ENCODE data around the gene FMNL2. TPM values are rescaled to one million over a fixed set of nuclear protein-coding genes. Genes with fewer than 3 reads are reported as not detected.

The FMNL2 gene
- total and polyA plus RNA-seq, 2 experiments from 2014 or later: 16.5 to 45.4 TPM

GRCh38 chr2:152658221-152658620 is 323.2 kb downstream of the FMNL2 start:
- no peaks in the 10 kb centered on the region for H3K4me1 Mint-ChIP-seq
- no peak overlapping the region for H3K4me3 Mint-ChIP-seq
- no peaks in the 10 kb centered on the region for H3K4me1 ChIP-seq (ENCODE audit: insufficient read depth)
- no peak overlapping the region for H3K27ac ChIP-seq (ENCODE audit: low read depth)
- TF ChIP-seq, protein P1, sequence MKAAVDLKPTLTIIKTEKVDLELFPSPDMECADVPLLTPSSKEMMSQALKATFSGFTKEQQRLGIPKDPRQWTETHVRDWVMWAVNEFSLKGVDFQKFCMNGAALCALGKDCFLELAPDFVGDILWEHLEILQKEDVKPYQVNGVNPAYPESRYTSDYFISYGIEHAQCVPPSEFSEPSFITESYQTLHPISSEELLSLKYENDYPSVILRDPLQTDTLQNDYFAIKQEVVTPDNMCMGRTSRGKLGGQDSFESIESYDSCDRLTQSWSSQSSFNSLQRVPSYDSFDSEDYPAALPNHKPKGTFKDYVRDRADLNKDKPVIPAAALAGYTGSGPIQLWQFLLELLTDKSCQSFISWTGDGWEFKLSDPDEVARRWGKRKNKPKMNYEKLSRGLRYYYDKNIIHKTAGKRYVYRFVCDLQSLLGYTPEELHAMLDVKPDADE (IDR thresholded peaks at IDR 0.05): no peak
- TF ChIP-seq, protein P2, sequence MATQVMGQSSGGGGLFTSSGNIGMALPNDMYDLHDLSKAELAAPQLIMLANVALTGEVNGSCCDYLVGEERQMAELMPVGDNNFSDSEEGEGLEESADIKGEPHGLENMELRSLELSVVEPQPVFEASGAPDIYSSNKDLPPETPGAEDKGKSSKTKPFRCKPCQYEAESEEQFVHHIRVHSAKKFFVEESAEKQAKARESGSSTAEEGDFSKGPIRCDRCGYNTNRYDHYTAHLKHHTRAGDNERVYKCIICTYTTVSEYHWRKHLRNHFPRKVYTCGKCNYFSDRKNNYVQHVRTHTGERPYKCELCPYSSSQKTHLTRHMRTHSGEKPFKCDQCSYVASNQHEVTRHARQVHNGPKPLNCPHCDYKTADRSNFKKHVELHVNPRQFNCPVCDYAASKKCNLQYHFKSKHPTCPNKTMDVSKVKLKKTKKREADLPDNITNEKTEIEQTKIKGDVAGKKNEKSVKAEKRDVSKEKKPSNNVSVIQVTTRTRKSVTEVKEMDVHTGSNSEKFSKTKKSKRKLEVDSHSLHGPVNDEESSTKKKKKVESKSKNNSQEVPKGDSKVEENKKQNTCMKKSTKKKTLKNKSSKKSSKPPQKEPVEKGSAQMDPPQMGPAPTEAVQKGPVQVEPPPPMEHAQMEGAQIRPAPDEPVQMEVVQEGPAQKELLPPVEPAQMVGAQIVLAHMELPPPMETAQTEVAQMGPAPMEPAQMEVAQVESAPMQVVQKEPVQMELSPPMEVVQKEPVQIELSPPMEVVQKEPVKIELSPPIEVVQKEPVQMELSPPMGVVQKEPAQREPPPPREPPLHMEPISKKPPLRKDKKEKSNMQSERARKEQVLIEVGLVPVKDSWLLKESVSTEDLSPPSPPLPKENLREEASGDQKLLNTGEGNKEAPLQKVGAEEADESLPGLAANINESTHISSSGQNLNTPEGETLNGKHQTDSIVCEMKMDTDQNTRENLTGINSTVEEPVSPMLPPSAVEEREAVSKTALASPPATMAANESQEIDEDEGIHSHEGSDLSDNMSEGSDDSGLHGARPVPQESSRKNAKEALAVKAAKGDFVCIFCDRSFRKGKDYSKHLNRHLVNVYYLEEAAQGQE (IDR thresholded peaks at IDR 0.05; ENCODE audit: unreplicated experiment): no peak
- TF ChIP-seq ZNF114 (CRISPR knock-in tag; IDR thresholded peaks at IDR 0.05): no peak
- TF ChIP-seq NANOG (IDR thresholded peaks at IDR 0.05; ENCODE audit: borderline replicate concordance): no peak
- no peak for TF ChIP-seq EZH2phosphoT487 (IDR thresholded peaks at IDR 0.05; ENCODE audit: unreplicated experiment)
- no peak for TF ChIP-seq ZNF462 (CRISPR knock-in tag; IDR thresholded peaks at IDR 0.05)
- no peak for TF ChIP-seq EZH2 (IDR thresholded peaks at IDR 0.05; ENCODE audit: low read depth, unreplicated experiment)
- no peak for TF ChIP-seq POLR2AphosphoS5 (IDR thresholded peaks at IDR 0.05; ENCODE audit: low read depth)
- no peak for TF ChIP-seq CREB1 (CRISPR knock-in tag; IDR thresholded peaks at IDR 0.05; ENCODE audit: low read depth)
- TF ChIP-seq, protein P3, sequence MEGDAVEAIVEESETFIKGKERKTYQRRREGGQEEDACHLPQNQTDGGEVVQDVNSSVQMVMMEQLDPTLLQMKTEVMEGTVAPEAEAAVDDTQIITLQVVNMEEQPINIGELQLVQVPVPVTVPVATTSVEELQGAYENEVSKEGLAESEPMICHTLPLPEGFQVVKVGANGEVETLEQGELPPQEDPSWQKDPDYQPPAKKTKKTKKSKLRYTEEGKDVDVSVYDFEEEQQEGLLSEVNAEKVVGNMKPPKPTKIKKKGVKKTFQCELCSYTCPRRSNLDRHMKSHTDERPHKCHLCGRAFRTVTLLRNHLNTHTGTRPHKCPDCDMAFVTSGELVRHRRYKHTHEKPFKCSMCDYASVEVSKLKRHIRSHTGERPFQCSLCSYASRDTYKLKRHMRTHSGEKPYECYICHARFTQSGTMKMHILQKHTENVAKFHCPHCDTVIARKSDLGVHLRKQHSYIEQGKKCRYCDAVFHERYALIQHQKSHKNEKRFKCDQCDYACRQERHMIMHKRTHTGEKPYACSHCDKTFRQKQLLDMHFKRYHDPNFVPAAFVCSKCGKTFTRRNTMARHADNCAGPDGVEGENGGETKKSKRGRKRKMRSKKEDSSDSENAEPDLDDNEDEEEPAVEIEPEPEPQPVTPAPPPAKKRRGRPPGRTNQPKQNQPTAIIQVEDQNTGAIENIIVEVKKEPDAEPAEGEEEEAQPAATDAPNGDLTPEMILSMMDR (conservative IDR thresholded peaks at IDR 0.05; ENCODE audit: low read depth in 2 of 2): no peak
- TF ChIP-seq JUNB (IDR thresholded peaks at IDR 0.05; ENCODE audit: unreplicated experiment): no peak
- no peak for TF ChIP-seq ZNF331 (CRISPR knock-in tag; IDR thresholded peaks at IDR 0.05; ENCODE audit: low read depth)
- no peak for TF ChIP-seq STAT1 (IDR thresholded peaks at IDR 0.05; ENCODE audit: unreplicated experiment)
- no peak overlapping the region for H3K27ac Mint-ChIP-seq
- H3K36me3 Mint-ChIP-seq (ENCODE audit: low read depth): peaks cover 86% of the 10 kb centered on the region
- no peaks in the 10 kb centered on the region for H3K9me2 ChIP-seq (ENCODE audit: insufficient read depth)
- no peaks in the 10 kb centered on the region for H3K9me3 Mint-ChIP-seq
- H3K4me2 ChIP-seq: no peak overlapping the region
- H4K20me1 ChIP-seq (replicated peaks; ENCODE audit: insufficient read depth): 0 out of 2 replicates have a peak, but pooled peaks cover 3% of the 10 kb centered on the region
- H3F3A ChIP-seq (replicated peaks; ENCODE audit: low read depth): no peaks in the 10 kb centered on the region
- no peaks in the 10 kb centered on the region for H3K79me2 ChIP-seq (replicated peaks; ENCODE audit: insufficient read depth)
- H2AFZ ChIP-seq: no peak overlapping the region
- H3K4me3 ChIP-seq: no peak overlapping the region
- no peaks in the 10 kb centered on the region for H3K27me3 Mint-ChIP-seq (ENCODE audit: insufficient read depth, low read depth, poor library complexity)
- H3K36me3 ChIP-seq (ENCODE audit: insufficient read depth): peaks cover 78% of the 10 kb centered on the region
- no peak for DNase-seq (ENCODE audit: low spot score)
- H3K27me3 ChIP-seq (ENCODE audit: insufficient read depth): no peaks in the 10 kb centered on the region
- ATAC-seq: no peak
